Astrocyte of the spinal cord (primary cell): Measurements from ENCODE around the gene GPSM1.

Experiments used
- DNase-seq: peaks from one replicate; pipeline ENCODE4 v3.0.0; 2011; ENCODE audit warnings: low read depth, low spot score
- H3K4me3 ChIP-seq: 2 replicates; pipeline ENCODE4 v1.5.1; 2011; ENCODE audit warnings: low read depth, mild to moderate bottlenecking, low read length, moderate library complexity
- CTCF ChIP-seq: IDR thresholded peaks from 2 replicates; pipeline ENCODE4 v1.5.1; 2012; ENCODE audit warnings: low read depth, mild to moderate bottlenecking, low read length, inconsistent platforms
- in situ Hi-C: cut with HindIII; loops from 2 replicates; pipeline ENCODE4 v1.10.0; 2017; ENCODE audit warnings: low sequenced_read_pairs

The GPSM1 gene

DNA sequence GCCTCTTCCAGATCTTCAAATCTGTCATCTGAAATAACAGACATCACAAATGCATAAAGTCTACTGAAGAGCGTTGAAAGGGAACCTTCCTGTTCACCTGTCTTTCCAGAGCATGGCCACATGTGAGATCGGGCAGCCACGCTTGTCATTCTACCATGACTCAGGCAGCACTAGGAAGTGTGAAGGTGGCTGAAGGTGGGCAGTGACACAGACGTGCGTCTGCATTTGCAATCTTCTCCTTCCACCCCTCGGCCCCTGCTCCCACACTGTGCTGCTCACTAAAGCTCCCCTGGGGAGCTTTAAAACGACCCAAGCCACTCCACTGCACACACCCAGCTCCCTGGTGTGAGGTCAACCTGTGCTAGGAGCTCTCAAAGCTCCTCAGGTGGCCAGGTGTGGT, 80.6 kb downstream of the GPSM1 start:
- in situ Hi-C loops: no loop called here
- H3K4me3 ChIP-seq: no peak overlapping the region
- TF ChIP-seq CTCF: no peak
- no peak for DNase-seq
